Activated T-helper 1 cell treated with anti-CD3 and anti-CD28 coated beads, Interleukin-2, amount 50 U/mL, for 16 hours (primary cell): ENCODE data around the gene PLET1.

ENCODE experiments used
- DNase-seq, 2 donors: peaks; one replicate each; pipeline ENCODE4 v3.0.0-alpha.2; 2020; ENCODE audit warnings: low read depth in 1 of 2, low spot score in 1 of 2

PLET1 gene

DNA sequence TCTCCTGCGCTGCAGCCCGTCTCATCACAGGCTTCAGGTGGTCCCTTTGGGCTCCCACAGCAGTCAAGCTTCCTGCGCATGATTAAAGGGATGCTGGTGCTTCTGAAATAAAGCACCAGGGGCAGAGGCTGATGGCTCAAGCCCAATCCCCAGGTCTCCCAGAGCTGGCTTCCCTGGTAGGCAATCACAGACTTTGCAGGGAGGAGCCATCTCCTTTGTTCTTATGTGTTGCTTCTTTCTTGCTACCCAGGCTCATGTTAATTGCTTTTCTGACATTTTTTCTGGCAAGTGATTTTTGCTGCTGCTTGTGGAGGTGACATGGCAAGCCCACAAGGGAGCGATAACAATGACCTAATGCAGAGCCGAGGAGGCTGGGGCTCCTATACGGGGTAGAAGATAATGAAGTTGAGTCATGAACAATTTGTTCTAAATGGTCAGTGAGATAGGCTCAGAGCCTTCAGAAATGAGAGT, 25.2 kb upstream of the PLET1 start:
- DNase-seq: no peak

DNA sequence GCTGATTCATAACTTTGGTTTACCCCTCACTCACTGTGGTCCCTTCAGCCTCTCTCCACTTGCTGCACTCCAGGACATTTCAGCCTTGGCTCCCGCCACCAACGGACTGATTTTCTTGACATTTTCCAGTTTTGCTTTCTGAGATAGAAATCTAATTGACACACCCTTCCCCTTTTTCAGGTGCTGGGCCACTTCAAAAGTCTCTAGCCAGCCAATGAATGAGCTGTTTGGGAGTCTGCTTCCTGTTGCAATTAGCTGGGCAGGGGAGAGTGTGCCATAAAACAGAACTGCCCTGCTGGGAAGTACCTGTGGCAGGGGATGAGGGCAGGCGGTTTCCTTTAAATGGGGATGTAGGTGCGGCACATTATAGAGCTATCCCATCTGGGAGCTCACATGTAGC, 21.1 kb upstream of the PLET1 start:
- no peak for DNase-seq

DNA sequence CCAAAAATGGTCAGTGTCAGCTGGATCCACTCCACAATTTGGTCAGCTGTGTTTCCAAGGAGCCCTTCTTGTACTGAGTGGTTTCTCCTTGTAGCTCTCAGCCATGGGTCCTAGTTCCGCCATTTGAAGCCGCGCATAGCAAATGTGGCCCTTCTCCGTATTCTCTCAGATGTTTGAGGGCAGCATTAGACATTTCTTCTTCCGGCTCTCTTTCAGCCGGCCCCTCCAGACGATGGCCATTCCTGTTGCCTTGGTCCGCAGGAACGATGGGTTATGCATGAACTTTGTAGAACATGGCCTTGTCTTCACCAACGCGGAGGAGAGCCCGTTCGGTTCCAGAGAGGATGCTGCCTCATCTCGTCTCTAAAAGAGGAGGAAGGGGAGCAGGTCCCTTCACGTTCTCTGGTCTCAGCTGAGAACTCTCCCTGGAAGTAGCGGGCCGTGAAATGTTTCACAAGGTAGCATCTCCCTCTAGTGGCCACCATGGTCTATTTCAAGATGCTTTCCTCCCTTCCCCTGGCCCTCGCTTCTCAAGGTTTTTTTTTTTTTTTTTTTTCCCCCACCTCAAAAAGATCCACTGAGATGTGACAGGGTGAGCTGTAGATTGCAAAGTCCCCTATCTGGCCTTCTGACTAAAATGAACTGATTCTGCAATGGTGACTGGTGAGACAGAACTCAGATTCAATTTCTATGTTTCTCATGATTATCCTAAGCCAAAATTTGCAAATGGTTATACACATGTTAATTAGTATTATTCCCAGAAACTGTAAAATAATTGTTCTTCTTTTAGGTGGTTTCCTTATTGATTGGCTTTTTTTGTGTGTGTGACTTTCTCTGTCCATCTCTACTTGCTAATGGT, 19.8 kb upstream of the PLET1 start:
- peak; percentile 12 to 41 for DNase-seq

DNA sequence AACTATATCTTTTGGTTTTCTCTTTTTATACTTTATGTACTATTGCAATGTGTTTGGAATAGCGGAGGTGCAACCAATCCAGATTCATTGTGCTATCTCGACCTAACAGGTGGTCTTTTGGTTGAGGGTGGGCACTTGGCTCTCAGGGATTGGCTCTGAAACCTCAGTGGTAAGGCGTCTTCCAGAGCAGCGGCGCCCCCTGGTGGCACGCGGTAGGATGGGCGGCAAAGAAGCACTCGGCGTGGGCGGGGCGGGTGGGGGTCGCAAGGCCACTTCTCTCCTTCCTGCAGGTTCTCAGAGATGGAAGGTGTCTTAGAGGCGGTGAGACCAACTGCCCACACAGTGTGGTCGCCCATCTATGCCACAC, 19.2 kb upstream of the PLET1 start:
- peak; percentile 61 to 67 for DNase-seq

DNA sequence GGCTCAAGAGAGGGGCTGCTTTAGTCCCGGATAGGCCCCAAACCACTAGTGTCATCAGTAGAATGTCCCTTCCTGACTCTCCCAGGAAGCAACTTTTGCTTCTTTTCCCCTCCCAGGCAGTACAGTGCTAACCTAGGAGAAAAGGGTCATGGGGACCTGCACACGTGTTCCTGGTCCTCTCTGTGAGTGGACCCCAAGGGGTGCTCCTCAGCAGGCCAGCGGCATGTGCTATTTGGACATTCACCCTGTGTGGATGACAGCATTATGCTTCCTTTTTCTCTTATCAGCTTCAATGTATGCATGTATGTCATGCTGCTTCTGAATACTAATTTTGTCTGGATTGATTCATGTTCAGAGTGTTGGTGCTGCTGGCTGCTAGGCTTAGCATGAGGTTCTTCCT, 18.1 kb upstream of the PLET1 start:
- no peak for DNase-seq

DNA sequence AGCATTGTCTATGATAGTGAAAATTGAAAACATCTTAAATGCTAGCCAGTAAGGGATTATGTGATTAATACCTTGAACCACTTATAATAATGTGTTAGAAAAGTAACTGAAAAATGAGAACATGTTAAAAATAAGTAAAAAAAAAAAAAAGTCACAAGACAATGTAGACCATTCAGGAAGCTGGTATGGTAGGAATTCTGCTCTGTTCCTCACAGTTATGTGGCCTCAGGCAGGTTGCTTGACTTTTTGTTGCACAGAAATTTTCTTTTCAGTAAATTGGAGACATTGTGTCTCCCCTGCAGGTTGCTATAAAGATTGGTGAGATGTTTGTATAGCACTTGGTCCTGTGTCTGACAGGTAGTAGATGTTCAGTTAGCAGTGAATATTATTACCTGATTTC, 17.3 kb upstream of the PLET1 start:
- no peak for DNase-seq

DNA sequence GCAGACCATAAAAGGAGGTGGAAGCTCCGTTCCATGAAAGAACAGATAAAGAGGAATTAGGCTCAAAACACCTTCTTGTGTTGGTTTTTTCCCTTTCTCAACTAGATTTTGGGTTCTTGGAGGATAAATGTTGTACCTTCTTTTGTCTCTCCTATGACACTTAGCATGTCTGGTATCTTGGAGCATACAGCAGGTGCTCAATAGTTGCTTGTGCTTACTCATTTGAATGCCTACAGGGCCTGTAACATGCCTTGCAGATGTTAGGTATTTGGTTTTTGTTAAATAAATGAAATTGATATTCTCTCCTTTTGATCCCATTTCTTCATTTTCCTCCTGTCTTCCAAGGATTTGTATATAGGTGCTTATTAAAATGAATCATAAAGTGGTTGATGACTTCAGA, 16.4 kb upstream of the PLET1 start:
- no peak for DNase-seq

DNA sequence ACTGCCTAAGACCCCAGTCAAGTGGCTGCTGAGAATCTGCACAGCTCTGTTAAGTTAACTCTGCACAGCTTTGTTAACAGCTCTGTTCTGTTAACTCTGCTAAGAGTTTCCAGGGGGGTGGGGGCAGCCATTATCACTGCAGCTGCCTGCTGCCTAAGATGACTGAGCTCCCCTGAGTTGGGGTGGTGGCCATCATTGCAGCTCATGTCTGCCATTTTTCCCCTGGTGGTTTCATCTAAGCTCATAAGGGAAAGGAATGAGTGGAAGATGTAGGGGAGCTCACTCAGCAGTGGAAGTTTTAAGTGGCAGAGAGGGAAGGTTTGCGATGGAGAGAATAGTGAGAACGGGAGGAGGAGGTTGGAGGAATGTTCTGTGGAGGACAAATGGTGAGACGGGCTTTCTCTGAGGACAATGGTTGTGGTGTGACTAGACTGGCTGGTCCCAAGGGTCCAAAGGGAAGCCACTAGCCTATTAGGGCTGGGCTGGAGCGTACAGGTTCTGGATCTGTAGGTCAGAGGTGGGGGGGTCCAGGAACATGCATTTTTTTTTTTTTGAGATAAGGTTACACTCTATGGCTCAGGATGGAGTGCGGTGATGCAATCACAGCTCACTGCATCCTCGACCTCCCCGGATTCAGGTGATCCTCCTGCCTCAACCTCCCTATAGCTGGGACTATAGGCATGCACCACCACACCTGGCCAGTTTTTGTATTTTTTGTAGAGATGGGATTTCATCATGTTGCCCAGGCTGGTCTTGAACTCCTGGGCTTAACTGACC, 13.5 kb upstream of the PLET1 start:
- DNase-seq: no peak

DNA sequence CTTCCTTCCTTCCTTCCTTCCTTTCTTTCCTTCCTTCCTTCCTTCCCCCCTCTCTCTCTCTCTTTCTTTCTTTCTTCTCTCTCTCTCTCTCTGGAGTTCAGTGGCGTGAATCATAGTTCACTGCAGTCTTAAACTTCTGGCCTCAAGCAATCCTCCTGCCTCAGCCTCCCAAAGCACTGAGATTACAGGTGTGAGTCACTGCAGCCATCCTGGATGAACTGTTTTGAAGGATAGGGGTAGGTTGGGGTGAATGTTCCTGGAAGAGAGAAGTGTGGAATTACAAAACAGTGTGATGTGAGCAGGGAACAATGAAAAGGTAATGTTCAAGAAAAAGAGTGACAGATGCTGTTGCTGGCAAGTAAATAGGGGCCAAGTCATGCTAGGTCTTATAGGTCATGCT, 12.4 kb upstream of the PLET1 start:
- no peak for DNase-seq

DNA sequence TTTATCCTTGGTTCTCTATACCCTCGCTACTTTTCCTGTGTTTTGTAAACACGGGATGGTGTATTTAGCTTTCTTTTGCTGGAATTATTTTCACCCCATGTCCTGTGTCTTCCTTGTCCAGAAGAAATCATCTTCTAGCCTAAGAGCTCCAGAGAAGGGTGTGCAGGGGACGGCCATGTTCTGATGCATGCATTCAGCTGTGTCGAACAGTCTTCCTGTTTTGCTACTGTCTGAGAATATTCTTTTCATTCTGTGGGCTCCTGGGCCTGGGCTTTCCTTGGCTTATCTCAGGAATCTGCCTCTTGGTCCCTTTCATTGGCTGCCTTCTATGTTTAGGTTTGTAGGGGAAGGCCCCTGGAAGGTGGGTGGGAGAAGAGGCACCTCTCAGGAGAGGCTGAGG, 10.6 kb upstream of the PLET1 start:
- DNase-seq: no peak

DNA sequence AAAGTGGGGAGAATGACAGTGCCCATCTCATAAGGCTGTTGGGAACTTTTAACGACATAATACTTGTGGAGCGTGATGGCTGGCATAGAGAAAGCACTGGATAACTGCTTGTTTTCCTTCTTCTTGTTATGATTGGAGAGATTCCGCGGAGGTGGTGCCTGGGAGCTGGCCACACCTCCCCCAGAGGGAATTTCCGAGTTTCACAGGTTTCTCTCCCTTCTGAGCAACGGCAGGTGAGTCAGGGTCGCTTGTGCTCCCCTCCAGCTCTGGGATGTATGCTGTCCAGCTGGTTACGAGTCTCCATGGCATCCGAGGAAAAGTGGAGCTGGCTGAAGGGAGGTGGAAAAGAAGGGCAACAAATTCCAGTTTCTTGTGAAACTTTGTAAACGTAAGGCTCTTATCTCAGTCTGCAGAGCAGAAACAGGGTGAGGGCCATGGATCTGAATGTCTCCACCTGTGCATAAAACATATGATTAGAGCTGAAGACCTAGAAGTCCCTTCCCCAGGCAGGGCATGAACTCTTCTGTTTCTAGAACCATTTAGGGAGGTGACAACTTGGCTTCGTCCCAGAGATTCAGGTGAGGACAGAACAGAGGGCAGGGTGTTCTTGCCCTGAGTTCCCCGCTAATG, 10.0 kb upstream of the PLET1 start:
- DNase-seq: no peak

DNA sequence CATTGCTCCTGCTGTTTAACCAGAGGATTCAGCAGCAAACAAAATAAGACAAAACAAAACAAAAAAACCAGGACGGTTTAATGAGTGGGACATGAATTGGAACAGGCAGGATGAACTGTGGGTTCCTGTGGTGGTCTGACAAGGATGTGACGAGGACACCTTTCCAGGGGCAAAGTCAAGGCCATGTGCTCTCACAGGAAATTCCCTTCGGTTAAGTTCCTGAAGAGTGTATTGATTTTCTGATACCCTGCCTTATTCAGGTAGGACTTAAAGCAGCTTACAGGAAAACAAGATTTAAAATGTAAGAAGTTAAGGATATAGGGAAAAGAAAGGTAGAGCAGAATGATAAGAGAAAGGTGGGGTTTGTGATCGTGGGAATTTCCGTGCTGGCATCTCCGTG, 8.5 kb upstream of the PLET1 start:
- no peak for DNase-seq

DNA sequence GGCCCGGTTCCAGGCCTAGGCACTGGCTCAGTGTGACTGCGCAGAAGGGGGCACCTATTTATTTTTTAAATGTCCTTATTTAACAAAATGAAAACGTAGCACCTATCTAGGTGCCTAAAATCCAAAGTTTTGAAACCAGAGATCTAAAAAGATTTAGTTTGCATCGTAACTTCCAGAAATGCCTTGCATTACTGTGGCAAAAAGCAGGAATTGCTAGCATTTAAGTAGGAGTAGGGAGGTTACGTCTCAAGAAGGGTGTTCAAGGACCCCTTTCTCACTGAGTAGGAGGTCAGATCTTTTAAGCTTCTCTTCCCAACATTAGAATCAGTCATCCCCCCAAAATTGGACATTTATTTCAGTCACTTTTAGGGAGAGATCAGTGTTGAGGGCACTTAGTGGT, 7.7 kb upstream of the PLET1 start:
- DNase-seq: no peak

DNA sequence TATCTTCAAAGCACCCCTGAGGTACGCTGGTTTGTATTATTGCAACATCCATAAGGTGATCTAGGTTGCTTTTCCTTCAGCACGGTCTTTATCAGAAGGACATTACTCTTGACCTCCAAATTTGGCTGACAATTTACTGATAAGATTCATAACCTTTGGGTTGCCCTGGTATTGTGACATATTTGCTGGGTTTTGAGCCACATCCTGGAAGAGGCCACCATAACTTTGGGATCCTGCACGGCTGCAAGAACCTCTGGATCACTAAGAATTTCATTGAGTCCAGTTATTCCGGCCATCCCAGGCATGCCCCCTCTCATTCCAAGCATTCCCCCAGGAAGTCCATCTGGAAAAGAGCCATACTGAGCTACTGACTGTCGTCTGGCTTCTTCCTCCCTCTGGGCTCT, 6.5 kb upstream of the PLET1 start:
- no peak for DNase-seq

DNA sequence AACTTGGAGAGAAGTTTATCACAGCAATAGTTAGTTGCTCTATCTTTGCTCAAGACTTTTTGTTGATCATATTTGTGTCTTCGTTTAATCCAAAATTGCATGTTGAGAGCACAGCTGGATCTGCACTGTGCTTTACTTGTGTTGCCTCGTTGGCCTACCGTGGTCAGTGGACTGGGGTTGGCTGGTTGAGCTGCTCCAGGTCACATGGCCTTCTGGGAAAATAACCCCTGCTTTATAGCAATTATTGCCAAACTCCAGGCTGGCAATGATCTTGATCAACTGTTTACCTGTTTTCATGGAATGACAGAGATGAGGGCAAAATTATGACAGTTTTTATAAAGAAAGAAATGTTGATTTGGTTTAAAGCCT, 5.7 kb upstream of the PLET1 start:
- DNase-seq: no peak

DNA sequence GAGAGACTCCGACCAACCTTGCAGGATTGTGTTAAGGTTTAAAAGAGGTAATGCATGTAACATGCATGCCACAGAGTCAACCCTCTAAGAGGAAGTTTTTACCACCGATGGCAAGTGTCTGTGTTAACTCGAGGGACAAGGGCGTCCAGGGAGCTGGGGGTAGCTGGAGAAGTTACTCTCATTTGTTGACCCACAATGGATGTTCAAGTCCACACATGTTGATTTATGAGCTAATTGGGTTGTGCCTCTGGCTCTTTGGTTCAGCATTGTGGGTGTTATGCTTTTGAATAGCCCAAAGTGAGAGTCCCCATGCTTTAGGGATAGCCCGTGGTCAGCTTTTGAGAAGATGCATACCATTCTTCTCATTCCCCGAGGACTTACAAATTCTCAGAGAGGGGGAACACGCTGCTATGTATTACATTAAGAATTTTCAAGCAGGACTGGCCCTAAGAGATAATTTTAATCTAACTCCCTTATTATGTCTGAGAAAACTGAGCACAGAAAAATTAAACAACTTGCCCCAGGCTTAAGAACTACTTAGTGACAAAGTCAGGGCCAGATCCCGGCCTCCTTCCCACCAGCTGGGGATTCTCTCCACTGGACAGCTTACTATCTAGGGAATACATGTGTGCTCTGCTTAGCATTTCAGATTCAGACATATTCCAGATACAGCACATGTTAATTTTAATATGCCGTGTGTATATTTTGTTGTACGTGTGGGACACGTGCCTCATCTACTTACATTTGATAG, 5.2 kb upstream of the PLET1 start:
- no peak for DNase-seq

DNA sequence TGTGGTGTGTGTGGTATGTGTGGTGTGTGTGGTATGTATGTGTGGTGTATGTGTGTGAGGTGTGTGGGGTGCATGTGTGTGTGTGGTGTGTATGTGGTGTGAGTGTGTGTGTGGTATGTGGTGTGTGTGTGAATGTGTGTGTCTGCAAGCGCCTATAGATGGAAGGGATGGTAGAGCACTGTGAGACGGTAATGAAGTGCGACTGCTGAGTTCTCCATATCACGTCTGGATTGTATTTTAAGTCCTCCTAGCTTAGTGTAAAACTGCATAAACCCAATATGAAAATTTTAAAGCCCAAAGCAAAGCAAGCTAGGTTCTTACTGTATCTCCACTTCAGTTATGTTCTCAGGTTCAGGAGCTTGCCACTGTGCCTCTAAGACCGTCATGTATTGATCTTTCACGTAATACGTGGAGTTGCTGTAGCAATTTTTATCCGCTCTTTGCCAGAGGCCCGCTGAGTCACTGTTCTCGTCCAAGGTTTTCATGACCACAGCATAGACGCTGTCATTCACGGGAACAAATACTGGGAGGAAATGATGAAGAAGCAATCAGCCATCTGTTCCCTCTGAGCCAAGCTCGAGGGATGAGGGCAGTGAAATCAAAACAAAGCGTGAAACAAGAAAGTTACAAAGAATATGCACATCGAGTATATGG, 5.5 kb downstream of the PLET1 start:
- DNase-seq: no peak

DNA sequence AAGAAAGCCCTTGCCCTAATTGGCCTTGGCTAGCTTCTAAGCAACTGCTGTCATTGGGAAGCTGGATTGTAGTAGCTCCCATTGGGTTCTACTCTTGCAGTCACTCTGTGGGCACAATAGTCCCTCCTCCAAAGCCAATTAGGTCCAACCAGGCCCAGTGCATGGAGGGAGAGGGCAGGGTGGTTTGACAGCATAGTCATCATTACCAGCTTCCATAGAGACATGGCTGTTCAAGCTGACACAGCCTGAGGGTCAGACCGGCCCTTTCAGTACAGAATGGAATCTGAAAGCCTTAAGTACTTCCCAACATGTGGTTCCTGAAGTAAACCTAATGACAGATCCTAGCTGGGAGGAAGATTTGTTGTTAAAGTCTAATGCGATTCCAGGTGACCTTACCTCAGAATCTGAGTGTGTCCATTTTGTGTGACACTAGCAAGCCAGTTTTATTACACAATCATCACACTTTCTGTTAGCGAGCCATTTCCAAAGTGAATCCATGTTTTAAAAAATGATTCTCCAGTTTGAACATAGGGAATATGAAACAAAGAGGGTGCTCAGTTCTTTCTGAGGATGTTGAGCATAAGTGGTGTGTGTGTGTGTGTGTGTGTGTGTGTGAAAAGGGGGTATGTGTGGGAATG, 6.9 kb downstream of the PLET1 start:
- no peak for DNase-seq

DNA sequence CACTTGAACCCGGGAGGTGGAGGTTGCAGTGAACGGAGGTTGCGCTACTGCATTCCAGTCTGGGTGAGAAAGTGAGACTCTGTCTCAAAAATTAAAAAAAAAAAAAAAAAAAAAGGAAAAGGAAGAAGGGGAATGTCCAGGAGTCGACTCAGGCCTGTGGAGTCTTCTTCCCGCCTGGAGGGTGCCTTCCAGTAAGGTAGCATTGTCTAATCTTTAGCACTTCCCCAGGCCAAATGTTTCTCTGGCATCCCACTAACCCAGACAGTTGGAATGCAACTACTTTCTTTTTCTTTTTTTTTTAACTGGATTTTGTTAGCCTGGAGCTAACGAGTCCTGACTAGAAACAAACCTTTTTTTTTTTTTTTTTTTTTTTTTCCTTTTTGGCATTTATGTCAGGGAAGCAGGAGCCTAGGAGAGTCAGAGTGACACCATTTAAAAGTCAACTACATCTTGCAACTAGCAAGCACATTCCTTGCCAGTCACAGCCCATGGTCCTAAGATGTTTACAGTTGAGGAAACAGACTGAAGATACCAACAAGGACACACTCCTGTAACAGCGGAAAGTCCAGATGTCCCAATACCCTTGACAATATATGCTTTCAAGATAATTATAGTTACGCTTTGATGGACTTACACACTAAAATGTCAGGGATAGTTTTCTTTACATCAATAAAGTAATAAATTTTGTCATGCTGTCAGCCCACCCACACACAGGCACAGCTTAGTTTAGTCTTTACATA, 10.6 kb downstream of the PLET1 start:
- DNase-seq: no peak

DNA sequence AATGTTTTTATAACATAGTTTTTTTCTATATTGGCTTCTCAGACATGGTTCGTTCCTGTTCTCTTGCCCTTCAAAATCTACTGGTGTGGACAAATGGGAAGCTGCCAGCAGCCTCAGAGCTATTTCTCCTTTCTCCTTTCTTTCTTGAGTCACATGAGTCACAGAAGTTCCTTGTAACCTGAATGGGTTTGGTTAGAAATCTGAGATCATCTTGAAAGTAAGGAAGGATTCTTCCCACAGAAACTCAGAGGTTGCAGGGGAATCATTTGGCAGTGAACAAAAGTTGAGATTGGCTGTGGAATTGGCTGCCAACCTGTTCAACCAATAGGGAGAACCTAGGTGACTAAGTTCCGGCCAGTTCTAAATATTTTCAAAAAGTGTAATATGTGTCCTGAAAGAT, 12.5 kb downstream of the PLET1 start:
- no peak for DNase-seq
